Upper lobe of left lung (tissue), 6 donors: ENCODE results near the gene ARID1B. TPM values are rescaled to one million over a fixed set of nuclear protein-coding genes. Genes with fewer than 3 reads are reported as not detected.

Experiments
- ATAC-seq, 2 donors: fragments of 200-7000 bp; cut with Tn5 transposase; one replicate each; pipeline ENCODE4 v1.9.1; 2022; ENCODE audit warnings: mild to moderate bottlenecking in 2 of 2, moderate library complexity in 2 of 2; ENCODE audit not compliant: low FRiP score in 2 of 2
- DNase-seq, 2 donors: peaks; one replicate each; pipeline ENCODE4 v3.0.0-alpha.2; 2019 to 2020
- H3K27ac ChIP-seq, 4 donors: fragments of 200-600 bp; sonication (generic); one replicate each; pipeline ENCODE4 v1.5.1; 2016 to 2019
- H3K27me3 ChIP-seq, 4 donors: fragments of 200-600 bp; sonication (generic); one replicate each; pipeline ENCODE4 v1.5.1; 2017 to 2019
- H3K36me3 ChIP-seq, 4 donors: fragments of 200-600 bp; sonication (generic); one replicate each; pipeline ENCODE4 v1.5.1; 2016 to 2019
- H3K4me1 ChIP-seq, 4 donors: fragments of 200-600 bp; sonication (generic); one replicate each; pipeline ENCODE4 v1.5.1; 2018 to 2019
- H3K4me3 ChIP-seq, 4 donors: fragments of 200-600 bp; sonication (generic); one replicate each; pipeline ENCODE4 v1.5.1; 2017 to 2019; ENCODE audit warnings: mild to moderate bottlenecking in 2 of 4, moderate library complexity in 1 of 4
- H3K9me3 ChIP-seq, 4 donors: fragments of 200-600 bp; sonication (generic); one replicate each; pipeline ENCODE4 v1.5.1; 2018 to 2019
- EP300 ChIP-seq, 4 donors: sonication (generic); formaldehyde crosslinking; IDR thresholded peaks; one replicate each; pipeline ENCODE4 v1.5.1; 2017; ENCODE audit warnings: antibody characterized with exemption in 4 of 4, control low read depth in 2 of 4
- POLR2A ChIP-seq, 4 donors: fragments of 450-650 bp; IDR thresholded peaks; one replicate each; pipeline ENCODE4 v1.5.1; 2016 to 2017; ENCODE audit warnings: antibody characterized with exemption in 4 of 4, mild to moderate bottlenecking in 2 of 4
- POLR2AphosphoS5 ChIP-seq, 2 donors: sonication (generic); formaldehyde crosslinking; IDR thresholded peaks; one replicate each; pipeline ENCODE4 v1.5.1; 2017; ENCODE audit warnings: antibody characterized with exemption in 2 of 2
- WGBS, 2 donors: methylation state at CpG; one replicate each; pipeline ENCODE4 v1.1.5; 2017 to 2018; 5-methylcytosine and 5-hydroxymethylcytosine counted together
- total RNA-seq, 6 donors: library from RNA; depleted of rRNA in 4 of 6; stranded (reverse); fragments of >200 nt in 4 of 6; gene quantifications; one replicate each; pipeline versions ENCODE4 v1.1.0 to v1.2.1, GENCODE V29; 2016 to 2021
- TF ChIP-seq, protein P1 (sequence below), 6 experiments: fragments of 450-650 bp in 4 of 6; fragments of 200-600 bp in 2 of 6; sonication (generic) in 2 of 6; IDR thresholded peaks; one replicate each; pipeline ENCODE4 v1.5.1; 2016 to 2019; ENCODE audit warnings: antibody characterized with exemption in 6 of 6
- donor health status: DM: no; HTN: no; CAD: no; lungs with moderate emphysema.
- donor health status: DM: no; HTN: yes; CAD: no; lungs with severe emphysema.

Gene ARID1B
- total RNA-seq, 6 donors from 2014 or later: 66.4 to 168 (median 109) TPM

DNA sequence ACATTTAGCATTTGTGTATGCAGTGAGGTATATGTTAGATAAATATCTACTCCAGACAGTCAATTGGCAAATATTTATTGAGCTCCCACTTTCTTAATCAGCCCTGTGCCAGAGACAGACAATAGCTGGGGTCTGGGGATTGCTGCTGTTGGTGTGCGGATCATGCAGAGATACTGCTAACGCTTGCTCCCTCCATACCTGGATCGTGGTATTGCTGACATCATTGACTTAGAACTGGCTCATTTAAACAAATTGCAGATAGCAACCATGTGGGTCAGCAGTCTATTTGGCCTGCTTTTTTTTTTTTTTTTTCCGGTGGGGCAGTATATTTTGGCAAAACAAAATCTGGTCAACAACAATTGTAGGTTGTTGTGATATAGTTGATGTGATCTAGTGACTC is 9.5 kb downstream of the ARID1B start:
- no peak overlapping the region for H3K27ac ChIP-seq
- H3K9me3 ChIP-seq: no peaks in the 10 kb centered on the region
- H3K27me3 ChIP-seq: no peaks in the 10 kb centered on the region
- peaks cover 27 to 50% (median 36%) of the 10 kb centered on the region in 4 donors for H3K4me1 ChIP-seq
- peaks cover 0 to 4% (median 0%) of the 10 kb centered on the region in 4 donors for H3K36me3 ChIP-seq
- WGBS, 2 donors: 86 to 88% methylated on average over 4 of the region's 4 CpGs
- ATAC-seq (no peak), DNase-seq (no peak)
- TF ChIP-seq EP300 (IDR thresholded peaks at IDR 0.05) (no peak), POLR2A (IDR thresholded peaks at IDR 0.05) (no peak), POLR2AphosphoS5 (IDR thresholded peaks at IDR 0.05) (no peak)
- TF ChIP-seq, protein P1, sequence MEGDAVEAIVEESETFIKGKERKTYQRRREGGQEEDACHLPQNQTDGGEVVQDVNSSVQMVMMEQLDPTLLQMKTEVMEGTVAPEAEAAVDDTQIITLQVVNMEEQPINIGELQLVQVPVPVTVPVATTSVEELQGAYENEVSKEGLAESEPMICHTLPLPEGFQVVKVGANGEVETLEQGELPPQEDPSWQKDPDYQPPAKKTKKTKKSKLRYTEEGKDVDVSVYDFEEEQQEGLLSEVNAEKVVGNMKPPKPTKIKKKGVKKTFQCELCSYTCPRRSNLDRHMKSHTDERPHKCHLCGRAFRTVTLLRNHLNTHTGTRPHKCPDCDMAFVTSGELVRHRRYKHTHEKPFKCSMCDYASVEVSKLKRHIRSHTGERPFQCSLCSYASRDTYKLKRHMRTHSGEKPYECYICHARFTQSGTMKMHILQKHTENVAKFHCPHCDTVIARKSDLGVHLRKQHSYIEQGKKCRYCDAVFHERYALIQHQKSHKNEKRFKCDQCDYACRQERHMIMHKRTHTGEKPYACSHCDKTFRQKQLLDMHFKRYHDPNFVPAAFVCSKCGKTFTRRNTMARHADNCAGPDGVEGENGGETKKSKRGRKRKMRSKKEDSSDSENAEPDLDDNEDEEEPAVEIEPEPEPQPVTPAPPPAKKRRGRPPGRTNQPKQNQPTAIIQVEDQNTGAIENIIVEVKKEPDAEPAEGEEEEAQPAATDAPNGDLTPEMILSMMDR (IDR thresholded peaks at IDR 0.05): no peak
- no peak overlapping the region for H3K4me3 ChIP-seq

DNA sequence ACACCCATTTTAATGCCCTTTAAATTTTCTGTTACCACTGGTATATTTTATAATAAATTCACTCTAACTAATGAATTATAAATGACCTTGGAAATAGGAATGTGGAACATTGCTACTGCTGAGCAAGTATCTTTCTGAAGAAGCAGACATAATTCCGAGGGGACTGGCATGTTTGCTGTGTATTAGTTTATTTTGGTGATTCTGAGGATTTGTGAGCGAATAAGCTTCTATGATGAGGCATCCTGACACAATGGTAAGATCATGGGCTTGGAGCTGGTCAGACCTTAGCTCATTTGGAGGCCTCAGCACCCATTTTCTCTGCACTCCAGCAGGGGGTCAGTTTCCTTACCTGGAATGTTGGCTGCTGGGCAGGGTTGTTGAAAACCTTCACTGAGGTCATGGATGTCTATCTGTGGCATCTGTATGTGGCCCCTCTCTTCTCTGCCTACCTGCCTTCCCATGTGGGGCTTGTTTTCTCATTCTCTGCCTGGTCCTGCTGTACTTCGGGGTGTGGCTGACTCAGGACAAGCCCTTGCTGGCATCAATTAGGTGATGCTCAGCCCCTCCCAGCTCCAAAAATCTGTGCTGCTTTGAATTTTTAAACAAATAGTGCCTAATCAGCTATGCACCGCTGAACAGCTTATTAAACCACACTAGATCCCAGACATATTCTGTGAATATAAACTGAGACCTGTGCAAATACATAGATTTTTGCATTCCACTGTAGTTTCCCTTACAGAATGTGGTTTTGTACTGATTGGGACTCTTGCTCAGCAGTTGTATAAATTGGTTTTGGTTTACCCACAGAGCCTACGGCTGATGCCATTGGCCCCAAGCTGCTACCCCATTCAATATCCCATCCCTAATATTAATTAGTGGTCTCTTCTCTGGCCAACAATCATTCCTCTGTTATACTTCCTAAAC is 10.7 kb downstream of the ARID1B start:
- no peak overlapping the region for H3K4me3 ChIP-seq
- no peak for DNase-seq
- no peak for TF ChIP-seq POLR2AphosphoS5 (IDR thresholded peaks at IDR 0.05)
- TF ChIP-seq POLR2A (IDR thresholded peaks at IDR 0.05): no peak
- TF ChIP-seq, protein P1 (IDR thresholded peaks at IDR 0.05): no peak
- no peak for TF ChIP-seq EP300 (IDR thresholded peaks at IDR 0.05)
- peaks cover 0 to 4% (median 0%) of the 10 kb centered on the region in 4 donors for H3K36me3 ChIP-seq
- H3K27me3 ChIP-seq: no peaks in the 10 kb centered on the region
- no peaks in the 10 kb centered on the region for H3K9me3 ChIP-seq
- peaks cover 34 to 50% (median 42%) of the 10 kb centered on the region in 4 donors for H3K4me1 ChIP-seq
- no peak for ATAC-seq
- H3K27ac ChIP-seq: no peak overlapping the region
- 83 to 85% methylated on average over 5 of the region's 5 CpGs for WGBS, 2 donors

DNA sequence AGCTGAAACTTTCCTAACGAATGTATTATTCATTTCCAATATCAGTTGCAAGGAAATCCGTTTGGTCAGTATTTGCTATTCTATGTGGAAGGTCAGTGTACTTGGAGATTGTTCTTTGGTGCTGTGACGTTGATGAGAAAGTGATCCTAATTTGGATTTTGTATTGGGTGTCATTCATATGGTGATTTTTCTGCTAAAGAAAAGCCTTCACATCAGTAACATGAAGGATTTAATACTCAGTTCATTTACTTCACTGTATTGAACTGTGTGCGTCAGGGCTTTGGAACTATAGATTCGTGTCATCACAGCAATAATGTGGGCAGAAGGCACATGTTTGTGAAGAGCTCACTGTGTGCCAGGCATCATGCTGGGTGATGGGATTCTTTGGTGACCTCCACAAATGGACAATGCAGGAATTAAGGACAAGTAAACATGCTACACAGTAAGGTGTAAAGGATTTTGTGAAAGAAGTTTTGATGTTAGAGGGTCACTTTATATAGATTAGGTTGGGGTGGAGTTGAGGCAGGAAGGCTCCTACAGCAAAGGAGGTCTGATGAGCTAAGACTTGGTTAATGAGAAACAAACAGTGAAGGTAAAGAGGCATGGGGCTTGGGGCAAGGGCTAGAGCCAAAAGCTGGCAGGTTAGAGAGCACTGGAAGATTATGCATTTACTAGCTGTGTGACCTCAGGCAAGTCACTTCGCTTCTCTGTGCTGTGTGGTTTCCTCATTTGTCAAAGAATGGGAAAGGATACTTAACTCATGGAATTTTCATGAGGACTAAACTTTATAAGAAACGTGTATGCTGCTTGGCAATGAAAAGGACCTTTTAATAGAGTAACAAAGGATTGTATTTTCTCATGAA is 12.1 kb downstream of the ARID1B start:
- DNase-seq (no peak), ATAC-seq (no peak)
- Histone ChIP-seq H3K36me3 (peaks cover 0 to 4% (median 0%) of the 10 kb centered on the region in 4 donors), H3K9me3 (no peaks in the 10 kb centered on the region), H3K27me3 (no peaks in the 10 kb centered on the region), H3K27ac (no peak overlapping the region), H3K4me3 (no peak overlapping the region), H3K4me1 (peaks cover 28 to 39% (median 35%) of the 10 kb centered on the region in 4 donors)
- TF ChIP-seq POLR2A (IDR thresholded peaks at IDR 0.05) (no peak), POLR2AphosphoS5 (IDR thresholded peaks at IDR 0.05) (no peak), EP300 (IDR thresholded peaks at IDR 0.05) (no peak)
- TF ChIP-seq, protein P1 (IDR thresholded peaks at IDR 0.05): no peak
- 83% methylated on average over 7 of the region's 7 CpGs for WGBS, 2 donors

DNA sequence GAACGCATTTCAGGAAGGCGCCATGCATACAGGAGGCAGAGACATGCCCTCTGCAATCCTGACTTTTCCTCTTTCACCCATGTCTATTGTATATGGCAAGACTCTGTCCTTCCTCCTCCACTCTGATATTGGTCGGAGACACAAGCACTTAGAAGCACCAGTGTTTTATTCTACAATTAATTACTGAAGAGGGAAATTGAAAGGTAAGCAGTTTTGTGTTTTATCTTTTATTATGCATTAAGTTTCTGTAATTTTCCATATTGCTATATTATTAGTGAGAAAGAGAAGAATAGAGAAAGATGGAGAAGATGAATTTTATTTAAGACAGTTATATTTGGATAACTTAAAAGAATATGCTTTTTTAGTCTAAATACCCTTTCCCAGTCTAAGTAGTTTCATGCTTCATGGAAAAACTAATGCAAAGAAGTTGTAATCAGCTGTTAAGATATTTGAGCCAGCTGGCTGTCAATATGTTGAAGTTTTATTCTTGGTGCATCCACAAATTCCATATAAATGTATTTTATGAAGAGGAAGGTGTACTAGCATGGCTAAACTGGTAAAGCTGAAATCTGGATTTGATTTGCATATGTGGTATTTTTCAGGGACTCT is 13.6 kb downstream of the ARID1B start:
- Histone ChIP-seq H3K27ac (no peak overlapping the region), H3K4me1 (peaks cover 33 to 50% (median 42%) of the 10 kb centered on the region in 4 donors), H3K36me3 (no peaks in the 10 kb centered on the region), H3K9me3 (no peaks in the 10 kb centered on the region), H3K4me3 (no peak overlapping the region), H3K27me3 (no peaks in the 10 kb centered on the region)
- no peak for TF ChIP-seq POLR2AphosphoS5 (IDR thresholded peaks at IDR 0.05)
- TF ChIP-seq EP300 (IDR thresholded peaks at IDR 0.05): no peak
- no peak for TF ChIP-seq POLR2A (IDR thresholded peaks at IDR 0.05)
- TF ChIP-seq, protein P1 (IDR thresholded peaks at IDR 0.05): no peak
- ATAC-seq: no peak
- WGBS, 2 donors: 84 to 87% methylated on average over 3 of the region's 3 CpGs
- DNase-seq: no peak
